ENCODE results near the gene SKA1.
"Not testable (repeated sequence)": the region's sequence is repeated elsewhere in the genome, so short reads cannot be mapped to it uniquely, and the experiment has no call there.

SKA1 gene

DNA sequence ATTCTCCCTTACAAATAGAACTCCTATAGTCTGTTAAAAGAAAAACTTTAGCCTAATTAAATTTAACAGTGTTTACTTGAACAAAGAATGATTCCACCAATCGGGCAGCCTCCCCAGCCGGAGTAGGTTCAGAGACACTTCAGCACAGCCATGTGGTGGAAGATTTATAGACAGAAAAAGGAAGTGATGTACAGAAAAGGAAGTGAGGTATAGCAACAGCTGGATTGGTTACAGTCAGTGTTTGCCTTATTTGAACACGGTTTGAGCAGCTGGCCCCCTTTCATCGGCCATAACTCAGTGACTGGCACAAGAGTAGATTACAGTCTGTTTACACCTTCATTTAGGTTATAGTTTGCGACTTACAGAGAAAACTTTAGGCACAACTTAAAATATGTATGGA lies 2.1 kb upstream of the SKA1 start:
- peaks cover 8% of the 10 kb centered on the region for H3K27me3 Mint-ChIP-seq
- peaks cover 10% of the 10 kb centered on the region for H3K9me3 Mint-ChIP-seq (ENCODE audit: low read depth)
- H3K27ac Mint-ChIP-seq = no peak overlapping the region
- no peak overlapping the region for H3K4me3 Mint-ChIP-seq
- H3K4me1 Mint-ChIP-seq (ENCODE audit: low read depth) = peaks cover 11% of the 10 kb centered on the region
- peaks cover 11% of the 10 kb centered on the region for H3K36me3 Mint-ChIP-seq

DNA sequence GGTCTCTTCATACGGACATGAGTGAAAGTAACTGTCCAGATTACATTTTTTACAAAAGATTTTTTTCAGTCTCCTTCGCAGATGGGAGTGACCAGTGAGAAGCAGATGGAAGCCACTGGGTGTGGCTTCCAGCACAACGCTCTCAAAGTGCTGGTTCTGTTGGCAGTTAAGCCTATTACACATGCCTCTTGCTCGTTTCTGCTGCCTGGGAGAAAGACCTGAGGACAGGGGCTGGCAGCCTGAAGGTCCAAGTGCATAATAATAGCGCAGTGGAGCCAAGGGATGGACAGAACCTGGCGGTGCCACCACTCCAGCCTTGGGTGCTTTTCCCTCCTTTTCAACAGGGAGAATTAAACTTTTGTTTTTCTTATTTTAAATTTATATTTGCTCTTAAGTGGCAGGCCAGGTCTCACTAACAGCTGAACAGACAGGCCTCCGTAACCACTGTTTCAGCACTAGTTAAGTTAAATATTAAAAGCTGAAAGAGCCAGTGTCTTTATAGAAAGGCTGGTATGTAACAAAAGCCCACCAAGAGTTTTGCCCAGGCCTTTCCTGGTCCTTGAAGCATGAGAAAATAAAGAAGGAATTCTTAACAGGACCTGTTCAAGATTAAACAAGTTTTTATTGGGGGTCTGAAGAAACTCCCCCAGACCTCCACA lies 1.2 kb upstream of the SKA1 start:
- peaks cover 10% of the 10 kb centered on the region for H3K9me3 Mint-ChIP-seq (ENCODE audit: low read depth)
- no peak overlapping the region for H3K27ac Mint-ChIP-seq
- peaks cover 4% of the 10 kb centered on the region for H3K27me3 Mint-ChIP-seq
- no peak overlapping the region for H3K4me3 Mint-ChIP-seq
- peaks cover 11% of the 10 kb centered on the region for H3K36me3 Mint-ChIP-seq
- peaks cover 11% of the 10 kb centered on the region for H3K4me1 Mint-ChIP-seq (ENCODE audit: low read depth)

DNA sequence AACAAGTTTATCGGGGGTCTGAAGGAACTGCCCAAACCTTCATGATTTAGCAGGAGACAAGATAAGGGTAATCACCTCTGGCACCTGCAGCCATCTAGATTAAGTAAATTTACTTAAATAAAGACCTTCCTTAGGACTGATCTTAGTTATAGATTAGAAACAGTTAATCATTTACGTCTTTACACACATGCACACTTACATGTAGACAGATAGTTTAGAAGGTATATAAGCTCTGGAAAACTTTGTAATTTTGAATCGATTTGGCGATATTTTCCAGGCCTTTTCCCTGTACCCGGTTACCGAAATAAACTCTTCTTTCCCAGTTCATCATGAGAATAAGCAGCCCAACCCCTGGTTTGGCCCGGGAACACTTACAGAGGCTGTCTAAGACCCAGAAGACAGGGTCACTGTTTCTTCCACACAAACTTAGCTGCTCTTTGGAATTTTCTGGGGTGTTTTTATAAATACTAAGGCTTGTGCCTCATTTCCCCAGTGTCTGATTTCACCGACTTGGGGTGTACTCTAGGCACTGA lies 560 bp upstream of the SKA1 start:
- H3K4me3 Mint-ChIP-seq = peak overlapping the region; percentile 86
- peaks cover 11% of the 10 kb centered on the region for H3K4me1 Mint-ChIP-seq (ENCODE audit: low read depth)

DNA sequence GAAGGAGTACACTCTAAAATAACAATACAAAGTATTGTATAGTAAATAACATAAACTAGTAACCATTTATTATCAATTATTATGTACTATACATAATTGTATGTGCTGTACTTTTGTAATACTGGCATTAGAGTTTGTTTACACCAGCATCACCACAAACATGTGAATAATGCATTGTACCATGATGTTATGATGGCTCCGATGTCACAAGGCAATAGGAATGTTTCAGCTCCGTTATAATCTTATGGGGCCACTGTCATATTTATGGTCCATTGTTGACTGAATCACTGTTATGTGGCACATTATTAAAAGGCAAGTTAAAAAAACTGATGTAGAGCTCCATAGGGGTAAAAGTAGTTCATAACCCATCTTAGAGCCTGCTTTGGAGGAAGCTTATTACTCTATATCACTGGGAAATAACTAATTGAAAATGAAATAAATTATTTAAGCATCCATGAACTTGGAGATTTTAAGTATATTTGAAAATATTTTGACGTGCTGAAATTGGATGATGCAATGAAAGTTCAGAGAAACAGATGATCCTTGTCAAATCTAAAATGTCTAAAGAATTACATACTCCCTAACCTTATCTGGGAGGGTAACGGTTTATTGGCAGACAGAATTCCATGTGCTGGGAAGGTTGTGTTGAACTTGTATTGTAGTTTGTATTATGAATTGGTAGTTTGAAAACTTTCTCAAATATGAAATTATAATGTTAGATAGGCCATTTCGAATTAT lies 2.4 kb downstream of the SKA1 start:
- Mint-ChIP-seq H3K27me3 (no peaks in the 10 kb centered on the region), H3K27ac (no peak overlapping the region), H3K4me1 (ENCODE audit: low read depth) (peaks cover 11% of the 10 kb centered on the region), H3K4me3 (no peak overlapping the region), H3K9me3 (ENCODE audit: low read depth) (no peaks in the 10 kb centered on the region), H3K36me3 (no peaks in the 10 kb centered on the region)

More for the DNA sequence above, 560 bp upstream of the SKA1 start:
- Mint-ChIP-seq H3K36me3 (peaks cover 9% of the 10 kb centered on the region), H3K27me3 (peaks cover 2% of the 10 kb centered on the region), H3K27ac (peak overlapping the region; percentile 80), H3K9me3 (ENCODE audit: low read depth) (peaks cover 10% of the 10 kb centered on the region)

DNA sequence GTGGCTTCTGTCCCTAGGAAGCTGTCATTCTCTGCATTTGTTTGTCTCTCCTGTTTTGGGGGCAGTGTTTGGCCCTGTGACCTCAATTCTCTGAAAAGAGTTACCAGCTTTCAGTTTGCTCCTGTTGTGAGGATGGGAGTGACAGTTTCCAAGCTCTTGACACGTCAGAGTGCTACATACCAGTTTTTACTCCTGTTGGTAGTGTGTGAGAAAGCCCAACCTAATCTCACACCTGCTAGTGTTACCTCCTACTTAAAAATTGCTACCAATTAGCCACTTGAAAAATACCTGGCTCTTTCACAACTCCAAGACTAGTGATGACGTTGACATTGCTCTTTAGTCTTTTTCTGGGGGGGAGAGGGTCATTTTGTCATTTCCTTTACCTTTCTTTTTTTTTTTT lies 14.1 kb downstream of the SKA1 start:
- Mint-ChIP-seq H3K4me3 (no peak overlapping the region), H3K9me3 (ENCODE audit: low read depth) (no peaks in the 10 kb centered on the region), H3K27me3 (no peaks in the 10 kb centered on the region), H3K27ac (no peak overlapping the region), H3K36me3 (peaks cover 3% of the 10 kb centered on the region), H3K4me1 (ENCODE audit: low read depth) (no peaks in the 10 kb centered on the region)

DNA sequence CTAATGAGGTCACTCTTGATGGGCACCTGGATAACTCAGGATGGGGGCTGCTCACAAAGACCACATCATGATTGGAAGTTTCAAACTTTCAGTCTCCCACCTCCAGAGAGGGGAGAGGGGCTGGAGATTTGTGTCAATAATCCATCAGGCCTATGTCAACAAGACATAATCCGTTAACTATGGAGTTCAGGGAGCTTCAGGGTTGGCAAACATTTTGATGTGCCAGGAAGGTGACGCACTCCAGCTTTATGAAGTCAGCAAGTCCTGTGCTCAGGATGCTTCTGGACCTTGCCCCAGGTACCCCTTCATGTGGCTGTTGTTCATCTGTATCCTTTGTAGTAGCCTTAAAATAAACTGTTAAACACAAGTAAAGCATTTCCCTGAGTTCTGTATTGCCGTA lies 19.0 kb downstream of the SKA1 start:
- Mint-ChIP-seq H3K4me3 (no peak overlapping the region), H3K27me3 (peaks cover 5% of the 10 kb centered on the region), H3K4me1 (ENCODE audit: low read depth) (peaks cover 3% of the 10 kb centered on the region), H3K36me3 (no peaks in the 10 kb centered on the region), H3K27ac (no peak overlapping the region), H3K9me3 (ENCODE audit: low read depth) (no peaks in the 10 kb centered on the region)

DNA sequence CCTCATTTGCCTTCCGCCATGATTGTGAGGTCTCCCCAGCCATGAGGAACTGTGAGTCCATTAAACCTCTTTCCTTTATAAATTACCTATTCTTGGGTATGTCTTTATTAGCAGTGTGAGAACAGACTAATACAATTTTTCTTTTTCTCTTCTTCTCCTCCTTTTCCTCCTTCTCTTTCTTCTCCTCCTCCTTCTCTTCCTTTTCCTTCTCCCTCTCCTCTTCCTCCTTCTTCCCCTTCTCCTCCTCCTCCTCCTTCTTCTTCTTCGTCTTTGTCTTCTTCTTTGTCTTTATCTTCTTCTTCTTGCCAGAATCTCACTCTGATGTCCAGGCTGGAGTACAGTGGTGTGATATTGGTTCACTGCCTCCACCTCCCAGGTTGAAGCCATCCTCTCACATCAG lies 20.2 kb downstream of the SKA1 start:
- H3K36me3 Mint-ChIP-seq = no peaks in the 10 kb centered on the region
- H3K27ac Mint-ChIP-seq = no peak overlapping the region
- no peak overlapping the region for H3K4me3 Mint-ChIP-seq

DNA sequence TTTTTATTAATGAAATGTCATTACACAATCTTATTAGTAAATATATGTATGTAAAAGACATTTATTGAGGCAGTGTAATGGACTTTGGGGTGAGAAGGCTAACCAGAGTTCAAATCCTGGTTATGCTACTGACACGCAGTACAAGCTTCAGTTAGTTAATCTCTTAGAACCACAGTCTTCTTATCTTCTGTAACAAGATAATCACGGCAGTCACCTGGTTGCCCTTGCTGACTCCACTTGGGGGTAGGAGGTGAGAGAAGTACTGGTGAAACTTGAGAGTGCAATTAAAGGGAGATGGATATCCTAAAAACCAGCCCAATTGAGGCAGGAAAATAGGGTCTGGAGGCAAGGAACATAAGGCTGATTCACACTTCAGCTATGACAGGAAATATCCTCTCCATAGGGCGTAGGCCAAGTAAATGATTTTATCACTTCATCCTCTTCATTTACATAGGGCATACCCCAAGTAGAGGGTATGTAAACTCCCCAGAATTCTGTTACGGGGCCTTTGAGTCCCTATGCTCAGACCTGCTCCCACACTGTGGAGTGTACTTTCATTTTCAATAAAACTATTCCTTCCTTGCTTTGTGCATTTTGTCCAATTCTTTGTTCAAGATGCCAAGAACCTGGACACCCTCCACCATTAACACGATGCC lies 21.3 kb downstream of the SKA1 start:
- Mint-ChIP-seq H3K27me3 (peaks cover 11% of the 10 kb centered on the region), H3K36me3 (no peaks in the 10 kb centered on the region), H3K4me3 (no peak overlapping the region), H3K4me1 (ENCODE audit: low read depth) (peaks cover 3% of the 10 kb centered on the region), H3K27ac (no peak overlapping the region), H3K9me3 (ENCODE audit: low read depth) (no peaks in the 10 kb centered on the region)

More for the DNA sequence above, 20.2 kb downstream of the SKA1 start:
- Mint-ChIP-seq H3K27me3 (peaks cover 8% of the 10 kb centered on the region), H3K9me3 (ENCODE audit: low read depth) (no peaks in the 10 kb centered on the region), H3K4me1 (ENCODE audit: low read depth) (peaks cover 3% of the 10 kb centered on the region)

DNA sequence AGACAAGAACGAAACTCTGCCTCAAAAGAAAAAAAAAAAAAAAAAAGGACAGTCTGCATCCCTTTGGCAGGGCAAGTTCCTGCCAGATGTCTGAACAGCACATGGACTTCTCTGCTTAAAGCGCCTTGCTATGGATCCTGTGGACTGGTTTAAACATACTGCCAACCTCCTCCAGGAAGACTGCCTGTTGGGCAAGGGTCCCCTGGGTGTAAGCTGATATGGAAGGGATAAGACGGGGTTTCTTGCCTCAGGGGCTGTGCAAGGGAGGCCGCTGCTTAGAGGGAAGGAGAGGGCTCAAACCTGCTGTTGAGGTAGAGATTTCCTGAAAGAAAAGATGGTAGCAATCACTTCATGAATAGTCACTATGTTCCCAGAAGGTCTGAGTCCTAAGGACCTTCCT lies 22.2 kb downstream of the SKA1 start:
- H3K4me3 Mint-ChIP-seq = no peak overlapping the region
- H3K27ac Mint-ChIP-seq = no peak overlapping the region
- peaks cover 11% of the 10 kb centered on the region for H3K27me3 Mint-ChIP-seq
- no peaks in the 10 kb centered on the region for H3K36me3 Mint-ChIP-seq
- no peaks in the 10 kb centered on the region for H3K9me3 Mint-ChIP-seq (ENCODE audit: low read depth)
- peaks cover 3% of the 10 kb centered on the region for H3K4me1 Mint-ChIP-seq (ENCODE audit: low read depth)

DNA sequence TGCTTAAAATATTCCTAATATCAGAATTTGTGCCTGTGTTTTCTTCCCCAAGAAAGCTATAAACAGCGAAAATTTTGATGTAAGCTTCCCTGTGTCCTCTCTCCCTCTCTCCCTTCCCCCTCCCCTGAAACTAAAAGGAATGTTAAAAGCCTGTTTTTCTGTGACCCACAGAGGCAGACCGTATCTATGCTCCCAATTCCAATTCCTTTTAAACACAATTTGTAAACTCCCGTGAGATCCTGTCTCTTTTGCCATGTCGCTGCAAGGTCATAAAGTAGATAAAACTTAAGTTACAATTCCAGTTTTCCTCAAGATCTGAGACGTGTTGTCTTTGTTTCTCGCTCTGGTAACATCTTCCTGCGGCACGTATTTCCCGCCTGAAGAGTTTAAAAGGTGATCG lies 23.3 kb downstream of the SKA1 start:
- H3K4me3 Mint-ChIP-seq = no peak overlapping the region
- no peaks in the 10 kb centered on the region for H3K36me3 Mint-ChIP-seq
- H3K9me3 Mint-ChIP-seq (ENCODE audit: low read depth) = no peaks in the 10 kb centered on the region
- peaks cover 3% of the 10 kb centered on the region for H3K4me1 Mint-ChIP-seq (ENCODE audit: low read depth)
- H3K27ac Mint-ChIP-seq = no peak overlapping the region
- H3K27me3 Mint-ChIP-seq = peaks cover 20% of the 10 kb centered on the region

DNA sequence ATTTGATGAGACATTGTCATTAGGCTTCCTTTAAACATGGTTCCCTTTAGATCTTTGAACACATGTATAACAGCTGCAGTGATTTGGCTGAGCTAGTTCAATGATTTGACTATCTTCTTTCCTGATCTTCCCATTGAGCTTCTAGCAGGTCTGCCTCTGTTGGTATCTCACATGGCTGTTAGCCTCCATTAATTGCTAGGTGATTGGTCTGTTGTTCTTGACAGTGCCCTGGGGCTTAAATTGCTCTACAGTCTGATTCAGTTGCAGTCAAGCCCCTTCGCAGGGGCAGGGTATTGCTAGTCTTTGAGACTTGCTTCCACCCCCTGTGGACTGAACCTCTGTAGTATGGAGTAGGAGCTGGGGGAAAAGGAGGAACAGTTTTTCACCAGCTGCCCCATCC lies 24.1 kb downstream of the SKA1 start:
- Mint-ChIP-seq H3K27me3 (peaks cover 22% of the 10 kb centered on the region), H3K4me3 (no peak overlapping the region), H3K36me3 (no peaks in the 10 kb centered on the region), H3K27ac (no peak overlapping the region), H3K4me1 (ENCODE audit: low read depth) (peaks cover 3% of the 10 kb centered on the region), H3K9me3 (ENCODE audit: low read depth) (no peaks in the 10 kb centered on the region)

DNA sequence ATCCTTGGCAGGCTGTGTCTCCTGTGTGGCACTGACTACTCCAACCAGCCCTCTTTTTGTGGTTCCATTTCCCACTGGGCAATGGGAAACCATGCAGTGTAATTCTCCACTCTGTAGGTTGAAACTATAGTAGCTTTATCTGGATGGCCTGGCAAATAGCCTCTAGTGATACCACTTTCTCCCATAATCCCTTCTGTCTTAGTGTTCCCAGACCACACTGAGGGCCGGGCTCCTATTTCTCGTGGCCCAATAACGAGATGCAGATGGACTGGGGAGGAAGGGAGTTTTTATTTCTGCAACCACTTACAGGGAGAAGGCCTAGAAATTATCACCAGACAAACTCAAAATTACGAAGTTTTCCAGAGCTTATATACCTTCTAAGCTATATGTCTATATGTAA lies 24.7 kb downstream of the SKA1 start:
- H3K4me1 Mint-ChIP-seq (ENCODE audit: low read depth) = peaks cover 3% of the 10 kb centered on the region
- no peaks in the 10 kb centered on the region for H3K9me3 Mint-ChIP-seq (ENCODE audit: low read depth)
- H3K27me3 Mint-ChIP-seq = peaks cover 24% of the 10 kb centered on the region
- no peaks in the 10 kb centered on the region for H3K36me3 Mint-ChIP-seq
- H3K27ac Mint-ChIP-seq = no peak overlapping the region
- H3K4me3 Mint-ChIP-seq = no peak overlapping the region

DNA sequence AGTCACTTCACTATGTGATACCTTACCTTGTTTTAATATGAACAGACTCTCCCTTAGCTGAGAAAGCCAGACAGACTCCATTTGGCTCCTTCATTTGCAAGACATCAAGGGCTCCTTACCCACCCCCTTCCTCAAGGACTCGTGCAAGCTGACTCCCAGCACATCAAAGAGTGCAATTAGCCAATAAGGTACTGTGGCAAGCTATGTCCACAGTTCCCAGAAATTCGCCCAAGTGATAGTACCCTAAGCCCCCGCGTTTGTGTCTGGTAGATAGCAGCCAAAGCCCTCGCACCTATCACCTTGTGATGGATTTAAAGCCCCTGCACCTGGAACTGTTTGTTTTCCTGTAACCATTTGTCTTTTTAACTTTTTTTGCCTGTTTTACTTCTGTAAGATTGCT lies 25.6 kb downstream of the SKA1 start:
- H3K4me3 Mint-ChIP-seq; H3K4me1 Mint-ChIP-seq (ENCODE audit: low read depth); H3K27ac Mint-ChIP-seq; H3K9me3 Mint-ChIP-seq (ENCODE audit: low read depth); H3K36me3 Mint-ChIP-seq: not testable (repeated sequence)
- peaks cover 24% of the 10 kb centered on the region for H3K27me3 Mint-ChIP-seq

DNA sequence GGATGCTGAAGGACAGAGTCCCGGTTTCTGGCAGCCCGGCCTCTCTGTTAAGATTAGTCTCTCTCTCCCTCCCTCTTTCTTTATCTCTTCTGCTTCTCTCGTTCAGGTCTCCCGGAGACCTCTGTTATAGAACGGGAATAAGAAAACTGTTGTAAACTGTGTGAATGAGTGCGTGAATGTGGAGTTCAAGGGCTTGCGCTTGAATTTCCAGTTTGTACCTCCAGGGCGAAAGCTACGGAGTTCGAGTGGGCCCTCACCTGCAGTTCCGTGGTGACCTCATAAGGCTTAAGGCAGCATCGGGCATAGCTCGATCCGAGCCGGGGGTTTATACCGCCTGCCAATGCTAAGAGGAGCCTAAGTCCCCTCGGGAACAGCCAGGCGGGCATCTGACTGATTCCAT lies 26.4 kb downstream of the SKA1 start:
- H3K9me3 Mint-ChIP-seq (ENCODE audit: low read depth) = no peaks in the 10 kb centered on the region
- H3K4me1 Mint-ChIP-seq (ENCODE audit: low read depth) = peaks cover 3% of the 10 kb centered on the region
- no peak overlapping the region for H3K27ac Mint-ChIP-seq
- H3K4me3 Mint-ChIP-seq = no peak overlapping the region
- H3K36me3 Mint-ChIP-seq = no peaks in the 10 kb centered on the region
- peaks cover 26% of the 10 kb centered on the region for H3K27me3 Mint-ChIP-seq

DNA sequence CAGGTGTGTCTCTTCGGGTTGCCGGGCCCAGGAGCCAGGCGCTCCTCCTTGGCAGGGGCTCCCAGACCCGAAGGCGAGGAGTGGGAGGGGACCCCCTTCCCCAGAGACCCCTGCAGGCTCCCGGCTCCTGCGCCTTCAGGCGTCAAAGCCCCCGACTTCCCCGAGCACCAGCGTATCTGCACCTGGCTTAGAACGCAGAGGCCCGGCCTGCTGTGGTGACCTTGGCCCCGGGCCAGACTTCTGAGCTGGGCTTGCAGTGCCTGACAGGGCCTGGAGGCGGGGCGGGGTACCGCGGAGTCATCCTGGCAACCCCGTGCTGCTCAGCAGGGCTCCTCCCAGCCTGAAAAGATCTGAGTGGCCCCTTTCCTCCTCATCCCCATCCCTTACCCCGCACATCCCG lies 27.0 kb downstream of the SKA1 start:
- Mint-ChIP-seq H3K27ac (no peak overlapping the region), H3K4me1 (ENCODE audit: low read depth) (peaks cover 3% of the 10 kb centered on the region), H3K4me3 (no peak overlapping the region), H3K36me3 (no peaks in the 10 kb centered on the region), H3K9me3 (ENCODE audit: low read depth) (no peaks in the 10 kb centered on the region), H3K27me3 (peaks cover 26% of the 10 kb centered on the region)

Data from activated naive CD8-positive, alpha-beta T cell (primary cell).